ENCODE measurements around the gene JADE3.

DNA sequence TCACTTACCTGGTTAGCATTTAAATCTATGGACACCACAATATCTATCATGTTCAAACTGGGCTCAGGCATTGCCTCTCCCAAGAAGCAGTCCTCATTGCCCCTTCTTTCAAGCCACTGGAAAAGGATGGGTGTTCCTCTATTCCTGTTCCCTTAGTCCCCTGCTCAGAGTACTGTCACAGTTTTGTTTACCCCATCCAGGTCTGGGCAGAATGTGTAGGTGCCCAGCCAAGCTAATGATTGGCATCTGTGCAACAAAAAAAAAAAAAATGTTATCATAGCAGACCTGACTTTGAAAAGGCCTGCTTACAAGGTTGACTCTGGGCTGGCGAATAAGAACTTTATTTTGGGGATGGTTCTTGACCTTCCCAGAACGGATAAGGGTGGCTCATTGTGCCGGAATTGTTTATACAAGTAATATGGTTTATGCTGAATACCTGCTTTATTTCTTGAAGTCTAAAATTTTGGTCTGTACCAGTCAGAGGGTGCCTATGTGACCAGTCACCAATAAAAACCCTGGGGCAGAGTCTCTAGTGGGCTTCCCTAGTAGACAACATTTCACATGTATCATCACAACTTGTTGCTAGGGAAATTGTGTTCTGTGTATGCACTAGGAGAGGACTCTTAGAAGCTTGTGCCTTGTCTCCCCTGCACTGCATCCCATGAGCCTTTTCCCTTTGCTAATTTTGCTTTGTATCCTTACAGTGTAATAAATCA is 47.9 kb downstream of the JADE3 start:
- TF ChIP-seq, protein P1, sequence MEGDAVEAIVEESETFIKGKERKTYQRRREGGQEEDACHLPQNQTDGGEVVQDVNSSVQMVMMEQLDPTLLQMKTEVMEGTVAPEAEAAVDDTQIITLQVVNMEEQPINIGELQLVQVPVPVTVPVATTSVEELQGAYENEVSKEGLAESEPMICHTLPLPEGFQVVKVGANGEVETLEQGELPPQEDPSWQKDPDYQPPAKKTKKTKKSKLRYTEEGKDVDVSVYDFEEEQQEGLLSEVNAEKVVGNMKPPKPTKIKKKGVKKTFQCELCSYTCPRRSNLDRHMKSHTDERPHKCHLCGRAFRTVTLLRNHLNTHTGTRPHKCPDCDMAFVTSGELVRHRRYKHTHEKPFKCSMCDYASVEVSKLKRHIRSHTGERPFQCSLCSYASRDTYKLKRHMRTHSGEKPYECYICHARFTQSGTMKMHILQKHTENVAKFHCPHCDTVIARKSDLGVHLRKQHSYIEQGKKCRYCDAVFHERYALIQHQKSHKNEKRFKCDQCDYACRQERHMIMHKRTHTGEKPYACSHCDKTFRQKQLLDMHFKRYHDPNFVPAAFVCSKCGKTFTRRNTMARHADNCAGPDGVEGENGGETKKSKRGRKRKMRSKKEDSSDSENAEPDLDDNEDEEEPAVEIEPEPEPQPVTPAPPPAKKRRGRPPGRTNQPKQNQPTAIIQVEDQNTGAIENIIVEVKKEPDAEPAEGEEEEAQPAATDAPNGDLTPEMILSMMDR (IDR thresholded peaks at IDR 0.05), result no peak
- TF ChIP-seq POLR2AphosphoS5 (IDR thresholded peaks at IDR 0.05), result no peak

Measured in esophagus muscularis mucosa (tissue), 3 donors.